GM21390 (cell line): Measurements from ENCODE around the gene CCHCR1.
"Not testable (repeated sequence)": the region's sequence is repeated elsewhere in the genome, so short reads cannot be mapped to it uniquely, and the experiment has no call there.

Experiments used
- ATAC-seq: cut with Tn5 transposase; IDR thresholded peaks from one replicate; pipeline ENCODE4 v1.9.1; 2021; ENCODE audit not compliant: unreplicated experiment

The CCHCR1 gene

DNA sequence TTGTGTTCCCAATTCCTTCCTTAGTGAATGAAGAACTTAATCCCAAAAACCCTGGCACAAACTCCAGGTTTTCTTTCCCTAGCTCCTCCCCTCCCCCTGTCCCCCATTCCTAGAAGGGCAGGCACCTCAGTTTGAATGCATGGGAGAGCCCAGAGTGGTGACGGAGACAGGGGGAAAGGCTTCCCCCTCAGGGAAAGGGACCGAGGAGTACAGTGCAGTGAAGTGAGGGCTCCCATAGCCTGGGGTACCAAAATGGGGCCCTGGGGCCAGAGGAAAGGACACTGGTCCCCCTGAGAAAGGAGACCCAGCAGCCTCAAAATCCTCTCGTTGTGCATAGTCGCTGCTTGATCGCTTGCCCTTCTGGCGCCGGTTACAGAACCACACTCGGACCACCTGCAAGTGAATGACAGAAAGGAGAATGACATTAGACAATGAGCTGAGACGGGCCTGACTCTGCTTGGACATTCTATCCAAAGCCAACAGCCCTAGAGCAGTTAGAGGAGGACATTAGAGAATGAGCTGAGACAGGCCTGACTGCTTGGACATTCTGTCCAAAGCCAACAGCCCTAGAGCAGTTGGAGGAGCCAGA lies 7.0 kb upstream of the CCHCR1 start:
- not testable (repeated sequence) for ATAC-seq

GRCh38 chr6:31163922-31164321 lies 6.3 kb upstream of the CCHCR1 start:
- ATAC-seq: no peak

GRCh38 chr6:31162463-31163165 lies 5.0 kb upstream of the CCHCR1 start:
- no peak for ATAC-seq

DNA sequence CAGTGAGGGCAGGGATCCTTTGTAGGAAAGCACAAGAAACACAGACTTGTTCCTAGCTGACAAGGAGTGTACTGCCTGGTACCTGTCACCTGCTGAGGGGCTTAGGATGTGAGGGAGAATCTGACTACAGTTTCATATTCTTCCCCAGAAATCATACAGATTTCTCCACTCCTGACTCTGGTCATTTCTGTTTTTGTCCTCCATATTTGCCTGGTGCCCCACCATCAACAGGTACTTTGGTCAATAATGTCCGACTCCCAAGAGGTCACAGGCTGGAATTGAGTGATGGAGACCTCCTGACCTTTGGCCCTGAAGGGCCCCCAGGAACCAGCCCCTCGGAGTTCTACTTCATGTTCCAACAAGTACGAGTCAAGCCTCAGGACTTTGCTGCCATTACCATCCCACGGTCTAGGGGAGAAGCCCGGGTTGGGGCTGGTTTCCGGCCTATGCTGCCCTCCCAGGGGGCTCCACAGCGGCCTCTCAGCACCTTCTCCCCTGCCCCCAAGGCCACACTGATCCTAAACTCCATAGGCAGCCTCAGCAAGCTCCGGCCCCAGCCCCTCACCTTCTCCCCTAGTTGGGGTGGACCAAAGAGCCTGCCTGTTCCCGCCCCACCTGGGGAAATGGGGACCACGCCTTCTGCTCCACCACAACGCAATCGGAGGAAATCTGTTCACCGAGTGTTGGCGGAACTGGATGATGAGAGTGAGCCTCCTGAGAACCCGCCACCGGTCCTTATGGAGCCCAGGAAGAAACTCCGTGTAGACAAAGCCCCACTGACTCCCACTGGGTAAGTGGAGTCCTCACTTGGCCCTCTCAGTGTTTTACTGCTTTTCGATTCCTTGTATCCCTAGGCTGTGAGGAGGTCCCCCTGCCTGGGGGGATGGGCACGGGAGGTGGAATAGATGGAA lies 3.9 kb upstream of the CCHCR1 start:
- ATAC-seq: no peak

DNA sequence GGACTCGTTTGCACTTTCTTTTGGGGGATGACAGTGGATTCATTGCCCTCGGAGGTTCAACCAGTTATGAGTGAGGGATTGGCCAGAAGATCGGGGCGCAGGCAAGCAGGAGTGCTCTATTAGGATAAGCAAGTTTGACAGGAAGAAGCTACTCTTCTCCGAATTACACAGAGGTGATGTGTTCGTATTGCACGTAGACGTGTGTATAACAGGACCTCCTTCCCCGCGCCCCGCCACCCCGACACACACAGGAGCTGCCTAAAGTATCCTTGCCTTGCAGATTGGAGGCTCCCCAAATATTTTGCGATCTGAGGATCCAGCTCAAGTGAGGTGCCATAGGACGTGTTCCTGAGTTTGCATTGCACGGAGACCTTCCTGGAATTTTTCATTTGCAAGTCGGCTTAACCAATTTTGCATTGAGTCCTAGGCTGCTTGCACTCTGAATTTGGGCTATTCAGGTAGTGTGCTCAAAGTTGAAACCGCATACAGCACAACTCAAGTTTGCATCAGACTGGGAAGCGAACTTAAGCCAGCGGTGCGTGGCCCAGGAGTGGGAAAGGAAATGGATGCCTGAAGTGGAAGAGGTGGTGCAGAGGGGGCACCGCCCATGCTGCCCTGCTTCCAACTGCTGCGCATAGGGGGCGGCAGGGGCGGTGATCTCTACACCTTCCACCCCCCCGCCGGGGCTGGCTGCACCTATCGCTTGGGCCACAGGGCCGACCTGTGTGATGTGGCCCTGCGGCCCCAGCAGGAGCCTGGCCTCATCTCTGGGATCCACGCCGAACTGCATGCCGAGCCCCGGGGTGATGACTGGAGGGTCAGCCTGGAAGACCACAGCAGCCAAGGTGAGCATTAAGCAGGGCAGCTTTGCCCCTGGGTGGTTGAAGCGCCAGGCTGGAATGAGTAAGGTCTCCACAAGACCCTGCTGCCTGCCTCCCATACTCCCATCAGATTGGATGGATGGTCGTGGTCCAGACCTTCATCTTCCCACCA lies 1.6 kb upstream of the CCHCR1 start:
- ATAC-seq: no peak

DNA sequence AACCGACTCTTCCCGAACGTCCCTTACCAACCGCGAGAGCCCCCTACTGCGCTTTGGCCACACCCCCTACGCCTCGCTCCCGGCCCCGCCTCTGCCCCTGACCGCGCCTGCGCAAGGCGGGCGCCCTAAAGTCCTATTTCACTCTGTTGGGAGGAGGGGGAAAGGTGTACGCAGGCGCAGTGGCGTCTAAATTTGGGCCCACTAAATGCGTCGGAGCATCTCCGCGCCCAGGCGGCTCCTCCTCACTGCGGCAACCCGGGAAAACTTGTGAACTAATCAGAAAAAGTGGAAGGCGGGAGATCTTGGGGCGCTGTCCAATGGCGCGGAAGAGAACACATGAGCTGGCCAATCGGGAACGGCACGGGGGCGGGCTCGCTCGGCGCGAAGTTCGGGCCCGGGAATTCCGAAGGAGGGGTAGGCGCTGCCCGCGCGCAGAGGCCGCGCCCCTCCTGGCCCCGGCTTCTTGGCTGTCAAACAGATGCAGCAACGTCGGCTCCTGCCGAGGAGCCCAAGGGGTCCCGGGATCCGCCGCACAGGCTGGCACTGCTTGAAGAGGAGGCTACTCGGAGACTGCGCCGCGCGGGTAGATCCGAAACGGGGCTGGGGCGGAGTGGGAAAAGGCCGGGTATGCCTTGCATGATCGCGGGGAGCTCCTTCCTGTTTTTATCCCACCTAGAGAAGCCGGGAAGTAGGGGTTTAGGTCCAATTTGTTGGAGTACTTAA lies 699 bp upstream of the CCHCR1 start, which contains the start of gene TCF19:
Gene TCF19 (plus strand): TSS at position 450 of the 723 bp plus-strand sequence. CDS start 881 bp downstream, outside the sequence.
- peak; percentile 79 for ATAC-seq

- no peak for ATAC-seq
These were observed 961 bp downstream of the CCHCR1 start for GRCh38 chr6:31156641-31157040.

DNA sequence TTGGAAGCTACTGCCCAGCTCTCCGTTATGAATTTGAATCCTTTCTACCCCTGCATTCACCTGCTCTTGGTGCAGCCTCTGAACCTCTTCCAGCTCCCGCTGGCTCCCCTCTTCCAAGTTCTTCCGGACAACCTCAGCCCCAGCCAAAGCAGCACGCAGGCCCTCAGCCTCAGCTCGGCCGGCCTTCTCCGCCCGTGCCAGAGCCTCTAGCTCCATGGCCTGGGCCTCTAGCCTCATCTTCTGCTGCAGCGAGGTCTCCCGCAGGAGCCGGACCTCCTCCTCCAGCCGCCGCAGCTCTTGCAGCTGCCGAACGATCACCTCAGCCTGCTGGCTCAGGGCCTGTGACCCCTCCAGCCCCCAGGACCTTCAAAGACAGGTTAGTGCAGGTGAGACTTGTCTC lies 3.2 kb downstream of the CCHCR1 start:
- no peak for ATAC-seq

- ATAC-seq: no peak
These were observed 4.8 kb downstream of the CCHCR1 start for GRCh38 chr6:31152781-31153180.

DNA sequence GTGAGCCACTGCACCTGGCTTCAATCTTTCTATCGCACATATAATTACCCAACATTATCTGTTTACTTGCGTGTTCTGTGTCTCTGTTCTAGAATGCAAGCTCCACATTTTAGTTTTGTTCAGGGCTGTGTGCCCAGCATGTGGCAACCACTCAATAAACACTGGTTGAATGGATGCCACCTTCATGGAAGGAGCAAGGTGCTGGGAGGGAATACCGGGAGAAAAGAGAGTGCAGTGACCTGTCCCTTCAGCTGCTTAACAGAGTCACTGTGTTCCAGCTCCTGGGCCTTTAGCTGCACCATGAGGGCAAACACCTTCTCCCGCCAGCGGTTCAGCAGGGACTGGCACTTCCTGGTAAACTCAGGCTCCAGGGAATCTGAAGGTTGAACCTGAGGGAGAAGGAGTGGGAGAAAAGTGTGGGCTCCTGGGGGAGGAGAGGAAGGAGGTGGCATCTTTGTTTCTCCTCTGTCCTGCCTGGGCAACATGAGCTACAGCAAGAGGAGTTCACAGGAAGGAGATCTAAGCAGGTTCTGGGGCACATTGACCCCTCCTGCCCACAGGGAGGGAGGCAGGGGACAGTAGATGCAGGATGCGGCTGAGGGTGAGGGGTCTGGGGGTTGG lies 7.7 kb downstream of the CCHCR1 start:
- ATAC-seq: no peak

DNA sequence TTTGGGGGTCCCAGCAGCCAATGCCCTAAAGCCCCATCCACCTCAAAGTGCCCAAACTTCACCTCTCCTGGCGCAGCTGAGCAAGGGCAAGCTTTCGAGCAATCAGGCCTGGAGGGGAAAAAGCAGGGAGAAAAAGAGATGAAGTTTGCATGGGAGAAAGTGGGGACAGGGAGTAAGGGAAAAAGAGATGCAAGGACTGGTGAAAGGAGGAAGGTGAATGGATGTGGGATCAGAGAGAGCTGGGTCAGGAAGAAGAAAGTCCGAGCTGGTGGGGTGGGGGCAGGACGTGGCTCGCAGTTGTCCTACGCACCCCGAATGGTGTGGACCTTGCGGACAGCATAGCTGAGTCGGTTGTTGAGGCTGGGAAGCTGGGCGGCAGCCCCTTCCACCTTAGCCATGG lies 12.2 kb downstream of the CCHCR1 start:
- ATAC-seq: no peak

GRCh38 chr6:31144970-31145340 lies 12.6 kb downstream of the CCHCR1 start:
- ATAC-seq: no peak

GRCh38 chr6:31144296-31144969 lies 13.2 kb downstream of the CCHCR1 start:
- no peak for ATAC-seq

- ATAC-seq: no peak
These were observed 14.5 kb downstream of the CCHCR1 start for GRCh38 chr6:31143148-31143547.

- no peak for ATAC-seq
These were observed 15.2 kb downstream of the CCHCR1 start for GRCh38 chr6:31142361-31142761.

DNA sequence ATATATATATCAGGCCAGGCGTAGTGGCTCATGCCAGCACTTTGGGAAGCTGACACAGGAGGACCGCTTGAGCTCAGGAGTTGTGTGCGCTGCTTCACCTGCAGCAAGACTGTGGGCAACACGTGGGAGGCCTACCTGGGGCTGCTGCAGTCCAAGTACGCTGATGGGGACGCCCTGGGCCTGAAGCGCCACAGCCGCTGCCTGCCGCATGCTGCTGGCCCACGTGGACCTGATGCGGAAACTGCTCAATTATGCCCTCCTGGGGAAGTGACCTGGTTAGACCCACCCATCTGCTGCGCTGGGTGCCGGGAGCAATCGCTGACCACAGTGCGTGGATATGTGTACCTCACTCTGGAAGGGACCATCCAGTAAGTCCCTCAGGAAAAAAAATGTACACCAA lies 17.0 kb downstream of the CCHCR1 start:
- ATAC-seq: no peak

DNA sequence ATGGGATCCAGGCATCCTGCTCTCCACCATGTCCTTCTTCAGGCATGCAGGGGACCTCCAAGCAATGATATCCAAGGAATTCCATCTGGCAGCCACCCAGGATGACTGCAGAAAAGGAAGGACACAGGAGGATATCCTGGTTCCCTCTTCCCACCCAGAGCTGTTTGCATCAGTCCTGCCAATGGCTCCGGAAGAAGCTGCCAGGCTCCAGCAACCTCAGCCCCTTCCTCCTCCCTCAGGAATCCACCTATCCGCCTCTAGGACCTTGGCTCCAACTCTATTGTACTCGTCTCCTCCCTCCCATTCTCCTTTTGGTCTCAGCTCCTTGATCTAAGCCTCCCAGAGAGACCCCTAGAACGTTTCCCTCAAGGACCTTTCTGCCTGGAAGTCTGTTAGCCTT lies 18.0 kb downstream of the CCHCR1 start:
- ATAC-seq: no peak

GRCh38 chr6:31138982-31139381 lies 18.6 kb downstream of the CCHCR1 start, which contains the start of gene PSORS1C2:
PSORS1C2 (minus strand) TSS chr6:31139066; CDS start chr6:31139026, 40 bp downstream.
- no peak for ATAC-seq

- no peak for ATAC-seq
These were observed 21.9 kb downstream of the CCHCR1 start for GRCh38 chr6:31135710-31136109.
